HG02763 (cell line): ENCODE measurements around the gene ZBTB11.
"Not testable (repeated sequence)": the region's sequence is repeated elsewhere in the genome, so short reads cannot be mapped to it uniquely, and the experiment has no call there.

Experiments
- ATAC-seq: cut with Tn5 transposase; IDR thresholded peaks from one replicate; pipeline ENCODE4 v1.9.1; 2021; ENCODE audit warnings: mild to moderate bottlenecking, moderate library complexity; ENCODE audit not compliant: unreplicated experiment

The ZBTB11 gene

GRCh38 chr3:101619734-101620133 is 57.2 kb downstream of the ZBTB11 start:
- no peak for ATAC-seq

DNA sequence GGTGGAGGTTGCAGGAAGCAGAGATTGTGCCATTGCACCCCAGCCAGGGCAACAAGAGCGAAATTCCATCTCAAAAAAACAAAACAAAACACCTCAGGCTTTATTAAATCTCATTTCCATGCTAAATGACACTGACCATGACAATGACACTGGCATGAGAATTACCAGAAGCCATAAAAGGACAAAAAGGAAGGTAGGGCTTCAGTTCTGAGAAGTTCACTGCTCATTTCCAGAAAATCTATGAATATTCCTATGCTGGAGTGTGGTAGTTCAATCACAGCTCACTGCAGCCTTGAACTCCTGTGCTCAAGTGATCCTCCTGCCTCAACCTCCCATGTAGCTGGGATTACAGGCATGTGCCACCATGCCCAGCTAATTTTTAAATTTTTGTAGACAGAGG is 58.2 kb downstream of the ZBTB11 start:
- ATAC-seq, result no peak

- no peak for ATAC-seq
Observed at GRCh38 chr3:101617478-101617877, 59.5 kb downstream of the ZBTB11 start.

- ATAC-seq, result no peak
Observed at GRCh38 chr3:101615525-101615924, 61.4 kb downstream of the ZBTB11 start.

GRCh38 chr3:101613014-101613413 is 63.9 kb downstream of the ZBTB11 start:
- ATAC-seq, result not testable (repeated sequence)

- no peak for ATAC-seq
Observed at GRCh38 chr3:101611023-101611422, 65.9 kb downstream of the ZBTB11 start.

- not testable (repeated sequence) for ATAC-seq
Observed at GRCh38 chr3:101605398-101605797, 71.5 kb downstream of the ZBTB11 start.

DNA sequence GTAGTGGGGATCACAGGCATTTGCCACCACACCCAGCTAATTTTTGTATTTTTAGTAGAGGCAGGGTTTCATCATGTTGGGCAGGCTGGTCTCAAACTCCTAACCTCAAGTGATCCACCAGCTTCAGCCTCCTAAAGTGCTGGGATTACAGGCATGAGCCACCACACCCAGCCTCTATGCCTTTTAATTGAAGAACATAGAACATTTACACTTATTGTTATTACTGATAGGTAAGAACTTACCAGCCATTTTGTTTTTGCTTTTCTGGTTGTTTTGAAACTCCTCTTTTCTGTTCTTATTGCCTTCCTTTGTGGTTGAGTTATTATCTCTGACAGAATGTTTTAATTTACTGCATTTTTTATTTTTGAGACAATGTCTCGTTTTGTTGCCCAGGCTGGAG is 73.7 kb downstream of the ZBTB11 start:
- no peak for ATAC-seq

DNA sequence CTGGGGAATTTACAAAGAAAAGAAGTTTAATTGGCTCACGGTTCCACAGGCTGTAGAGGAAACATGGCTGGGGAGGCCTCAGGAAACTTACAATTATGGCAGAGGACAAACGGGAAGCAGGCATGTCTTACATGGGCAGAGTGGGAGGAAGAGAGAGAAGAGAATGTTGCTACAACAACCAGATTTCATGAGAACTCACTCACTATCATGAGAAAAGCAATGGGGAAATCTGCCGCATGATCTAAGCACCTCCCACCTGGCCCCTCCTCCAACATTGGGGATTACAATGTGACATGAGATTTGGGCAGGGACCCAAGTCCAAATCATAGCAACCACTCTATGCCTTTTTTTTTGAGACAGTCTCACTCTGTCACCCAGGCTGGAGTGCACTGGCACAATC is 74.2 kb downstream of the ZBTB11 start:
- no peak for ATAC-seq
